ES-I3 (cell line): ENCODE data around the gene NPAT.
"Not testable (repeated sequence)": the region's sequence is repeated elsewhere in the genome, so short reads cannot be mapped to it uniquely, and the experiment has no call there.

Source experiments
- H3K36me3 ChIP-seq: 2 replicates; pipeline ENCODE4 v1.6.1; 2013; ENCODE audit warnings: mild to moderate bottlenecking, low read length, control low read depth, moderate library complexity; ENCODE audit not compliant: insufficient read depth
- H3K4me1 ChIP-seq: 2 replicates; pipeline ENCODE4 v1.6.1; 2013; ENCODE audit warnings: mild to moderate bottlenecking, control low read depth, low read length; ENCODE audit not compliant: insufficient read depth
- H3K9ac ChIP-seq: 2 replicates; pipeline ENCODE4 v1.6.1; 2013; ENCODE audit warnings: low read depth, mild to moderate bottlenecking, low read length, moderate library complexity
- H3K9me3 ChIP-seq: 2 replicates; pipeline ENCODE4 v1.6.1; 2013; ENCODE audit warnings: mild to moderate bottlenecking, low read length, moderate library complexity; ENCODE audit not compliant: control insufficient read depth, insufficient read depth

The NPAT gene

DNA sequence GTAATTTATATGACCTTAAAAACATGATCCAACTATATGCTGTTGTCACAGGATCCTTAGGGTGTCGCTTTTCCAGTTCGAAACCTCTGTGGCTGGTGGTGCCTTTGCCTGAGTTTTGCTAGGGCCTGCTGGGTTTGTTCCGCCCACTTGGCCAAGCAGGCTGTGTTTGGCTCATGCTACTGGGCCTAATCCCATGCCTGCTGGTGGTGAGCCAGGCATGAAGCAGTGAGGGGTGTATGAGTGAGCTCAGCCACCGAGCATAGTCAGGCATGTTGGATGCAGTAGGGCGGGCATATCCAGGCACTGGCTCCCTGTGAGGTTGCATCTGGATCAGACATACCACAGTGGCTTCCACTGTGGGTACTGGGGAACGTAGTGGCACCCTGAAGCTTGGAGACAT is 16.3 kb downstream of the NPAT start:
- Histone ChIP-seq H3K4me1 (no peaks in the 10 kb centered on the region), H3K36me3 (peaks cover 32% of the 10 kb centered on the region), H3K9me3 (peaks cover 21% of the 10 kb centered on the region)

DNA sequence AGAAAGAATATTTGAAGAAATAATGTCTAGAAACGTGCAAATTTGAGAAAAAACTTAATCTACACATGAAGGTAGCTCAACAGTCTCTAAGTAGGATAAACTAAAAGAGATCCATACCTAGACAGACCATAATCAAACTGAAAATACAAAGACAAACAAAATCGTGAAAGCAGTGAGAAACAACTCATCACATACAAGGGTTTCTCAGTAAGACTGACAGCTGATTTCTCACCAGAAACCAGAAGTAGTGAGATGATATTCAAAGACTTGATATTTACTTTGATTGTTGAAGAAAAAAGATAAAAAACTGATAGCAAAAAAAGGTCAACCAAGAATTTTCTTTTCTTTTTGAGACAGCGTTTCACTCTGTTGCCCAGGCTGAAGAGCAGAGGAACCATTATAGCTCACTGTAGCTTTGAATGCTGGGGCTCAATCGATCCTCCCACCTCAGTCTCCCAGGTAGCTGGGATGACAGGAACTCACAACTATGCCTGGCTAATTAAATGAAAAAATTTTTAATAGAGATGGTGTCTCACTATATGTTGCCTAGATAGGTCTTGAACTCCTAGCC is 17.4 kb downstream of the NPAT start:
- H3K9me3 ChIP-seq, result peaks cover 21% of the 10 kb centered on the region
- H3K36me3 ChIP-seq, result peaks cover 32% of the 10 kb centered on the region
- no peak overlapping the region for H3K9ac ChIP-seq
- H3K4me1 ChIP-seq, result peaks cover 10% of the 10 kb centered on the region

More for the DNA sequence above, 16.3 kb downstream of the NPAT start:
- no peak overlapping the region for H3K9ac ChIP-seq

DNA sequence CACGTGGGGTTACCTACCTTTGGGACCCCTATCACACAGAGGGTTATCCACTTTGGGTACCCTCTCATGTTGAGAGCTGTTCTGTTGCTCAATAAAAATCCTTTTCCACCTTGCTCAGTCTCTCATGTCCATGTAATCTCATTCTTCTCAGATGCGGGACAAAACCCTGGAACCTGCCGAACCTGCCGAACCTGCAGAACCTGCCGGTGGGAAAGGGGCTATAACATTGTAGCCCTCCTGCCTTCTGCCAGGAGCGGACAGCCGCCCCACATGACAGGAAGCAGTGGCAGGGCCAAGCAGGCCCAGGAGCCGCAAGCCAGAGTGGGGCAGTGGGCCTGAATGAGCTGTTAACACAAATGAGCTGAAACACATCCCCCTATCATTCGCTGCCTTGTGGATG is 18.1 kb downstream of the NPAT start:
- Histone ChIP-seq H3K9ac (no peak overlapping the region), H3K9me3 (peaks cover 21% of the 10 kb centered on the region), H3K36me3 (peaks cover 32% of the 10 kb centered on the region), H3K4me1 (peaks cover 17% of the 10 kb centered on the region)

DNA sequence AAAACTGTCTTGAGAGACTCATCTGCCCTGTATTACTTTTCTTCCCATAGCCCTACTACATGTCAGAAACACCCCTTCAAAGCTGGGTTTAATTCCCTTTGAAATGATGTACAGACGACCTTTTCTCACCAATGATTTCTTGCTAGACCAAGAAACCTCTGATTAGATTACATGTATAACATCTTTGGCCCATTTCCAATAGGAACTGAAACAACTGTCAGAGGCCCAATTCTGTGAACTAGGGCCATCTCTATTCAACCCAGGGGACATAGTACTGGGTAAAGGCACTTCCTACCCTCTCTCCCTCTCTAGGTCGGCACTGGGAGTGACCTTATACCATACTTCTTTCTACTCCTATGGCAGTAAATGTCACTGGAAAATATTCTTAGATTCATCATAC is 19.4 kb downstream of the NPAT start:
- Histone ChIP-seq H3K9me3 (peaks cover 21% of the 10 kb centered on the region), H3K36me3 (peaks cover 29% of the 10 kb centered on the region), H3K4me1 (peaks cover 18% of the 10 kb centered on the region), H3K9ac (no peak overlapping the region)

DNA sequence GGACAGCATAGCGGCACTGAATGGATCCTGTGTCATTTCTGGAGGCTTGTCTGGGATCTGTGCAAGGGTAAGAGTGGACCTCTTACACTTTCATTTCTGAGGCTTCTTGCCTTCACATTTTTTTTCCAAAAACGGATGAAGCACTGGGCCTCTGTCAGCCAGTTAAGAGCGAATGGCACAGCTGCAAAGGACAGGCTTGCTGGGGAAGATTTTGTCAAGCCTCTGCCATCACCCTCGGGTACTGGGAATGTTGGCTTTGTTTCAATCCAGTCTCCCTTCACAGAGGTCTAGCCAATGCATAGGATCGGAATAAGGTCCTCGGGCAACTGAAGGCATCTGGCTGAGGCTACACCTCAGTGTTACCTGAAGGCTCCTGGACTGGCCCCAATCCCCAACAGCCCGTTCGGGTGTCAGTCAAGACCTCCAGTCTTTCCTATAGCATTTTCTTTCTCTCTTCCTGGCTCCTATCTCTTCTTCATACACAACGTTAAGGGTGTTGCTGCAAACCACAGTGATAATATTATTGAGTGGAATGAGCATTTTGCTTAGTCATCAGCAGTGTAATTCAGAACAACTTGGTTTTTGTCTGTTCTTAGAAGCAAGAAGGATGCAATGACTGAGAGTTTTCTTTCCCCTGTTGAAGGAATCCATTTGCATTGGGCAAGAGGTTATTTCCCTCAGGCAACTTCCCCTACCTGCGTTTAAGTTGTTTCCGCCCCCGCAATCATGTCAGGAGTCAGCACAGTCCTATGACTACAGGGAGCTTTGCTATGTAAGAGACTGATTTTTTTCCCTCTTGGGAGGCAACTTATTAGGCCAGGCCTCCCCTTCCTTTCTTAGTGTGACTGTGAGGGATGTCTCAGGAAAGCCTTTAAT is 22.8 kb downstream of the NPAT start:
- Histone ChIP-seq H3K36me3 (peaks cover 8% of the 10 kb centered on the region), H3K9me3 (peaks cover 5% of the 10 kb centered on the region; the same call in 1 of the 2 replicates), H3K9ac (no peak overlapping the region), H3K4me1 (peaks cover 18% of the 10 kb centered on the region)

DNA sequence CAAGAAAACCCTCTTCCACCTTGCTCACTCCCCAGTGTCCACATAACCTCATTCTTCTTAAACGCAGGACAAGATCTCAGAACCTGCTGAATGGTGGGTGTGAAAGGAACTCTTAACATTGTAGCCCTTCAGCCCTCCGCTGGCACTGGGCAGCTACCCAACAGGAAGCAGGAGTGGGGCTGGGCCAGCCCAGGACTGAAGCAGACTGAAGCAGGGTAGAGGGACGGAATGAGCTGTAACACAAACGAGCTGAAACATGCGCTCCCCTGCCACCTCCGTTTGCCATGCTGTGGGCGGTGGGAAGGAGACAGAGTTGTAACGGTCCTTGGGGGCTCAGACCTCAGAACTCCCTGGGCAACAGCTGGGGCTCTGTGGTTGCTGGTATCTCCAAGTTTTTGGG is 23.6 kb downstream of the NPAT start:
- Histone ChIP-seq H3K9ac (no peak overlapping the region), H3K9me3 (no peaks in the 10 kb centered on the region), H3K4me1 (peaks cover 18% of the 10 kb centered on the region), H3K36me3 (peaks cover 1% of the 10 kb centered on the region; the same call in 1 of the 2 replicates)

DNA sequence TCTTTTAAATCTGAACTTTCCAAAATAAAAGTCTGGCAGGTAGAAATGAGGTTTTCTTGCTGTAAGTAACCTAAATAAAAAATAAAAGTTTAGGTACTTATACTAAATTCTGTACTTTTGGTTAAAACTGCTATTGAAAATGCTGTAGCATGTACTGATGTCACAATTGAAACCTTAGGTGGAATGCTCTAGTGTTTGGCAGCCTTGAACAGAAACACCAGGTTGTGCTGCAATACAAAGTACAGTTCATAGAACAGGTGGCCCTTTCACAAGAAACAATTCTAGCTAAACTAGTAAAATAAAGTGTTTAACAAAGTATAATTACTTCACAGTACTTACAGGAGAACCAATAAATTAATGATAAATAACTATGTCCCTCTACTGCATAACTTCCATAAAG is 25.1 kb downstream of the NPAT start:
- Histone ChIP-seq H3K36me3 (no peaks in the 10 kb centered on the region), H3K4me1 (peaks cover 18% of the 10 kb centered on the region), H3K9me3 (no peaks in the 10 kb centered on the region), H3K9ac (no peak overlapping the region)

DNA sequence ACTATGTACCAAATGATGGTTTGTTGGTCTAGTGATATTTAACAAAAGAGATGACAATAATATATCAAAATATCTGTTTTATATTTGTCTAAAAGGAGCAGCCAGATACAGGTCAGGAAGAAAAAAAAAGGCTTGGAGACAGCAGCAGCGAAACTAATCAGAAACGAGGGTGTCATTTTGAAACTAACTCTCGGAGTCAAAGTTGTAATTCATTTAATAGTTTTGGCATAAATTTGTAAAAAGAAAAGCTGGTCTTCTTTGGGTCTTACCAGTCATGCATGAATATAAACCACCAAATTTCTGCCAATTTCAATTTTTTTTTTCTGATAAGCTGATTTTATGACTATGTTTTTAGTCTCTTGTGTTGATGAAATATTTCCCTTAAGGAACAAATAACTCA is 25.5 kb downstream of the NPAT start:
- no peaks in the 10 kb centered on the region for H3K9me3 ChIP-seq
- H3K36me3 ChIP-seq, result no peaks in the 10 kb centered on the region

DNA sequence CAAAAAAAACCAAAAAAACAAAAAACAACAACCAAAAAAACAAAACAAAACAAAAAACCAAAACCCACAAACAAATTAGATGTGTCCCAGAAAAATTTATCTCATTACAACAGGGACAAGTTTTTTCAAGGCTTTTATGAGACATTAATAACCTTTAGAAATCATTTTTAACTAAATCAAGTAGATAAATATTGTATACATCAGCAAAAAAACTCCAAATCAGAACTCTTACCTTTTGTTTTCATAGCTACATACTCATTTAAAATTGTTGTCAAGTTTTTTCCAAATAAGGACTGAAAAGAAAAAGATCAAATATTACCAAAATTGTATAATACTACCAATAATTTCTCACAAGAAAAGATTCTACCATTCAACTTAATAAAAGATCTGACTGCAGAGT is 28.7 kb downstream of the NPAT start:
- H3K36me3 ChIP-seq, result no peaks in the 10 kb centered on the region
- no peak overlapping the region for H3K9ac ChIP-seq
- H3K9me3 ChIP-seq, result no peaks in the 10 kb centered on the region
- H3K4me1 ChIP-seq, result no peaks in the 10 kb centered on the region

More for the DNA sequence above, 25.5 kb downstream of the NPAT start:
- Histone ChIP-seq H3K9ac (no peak overlapping the region), H3K4me1 (peaks cover 18% of the 10 kb centered on the region)

DNA sequence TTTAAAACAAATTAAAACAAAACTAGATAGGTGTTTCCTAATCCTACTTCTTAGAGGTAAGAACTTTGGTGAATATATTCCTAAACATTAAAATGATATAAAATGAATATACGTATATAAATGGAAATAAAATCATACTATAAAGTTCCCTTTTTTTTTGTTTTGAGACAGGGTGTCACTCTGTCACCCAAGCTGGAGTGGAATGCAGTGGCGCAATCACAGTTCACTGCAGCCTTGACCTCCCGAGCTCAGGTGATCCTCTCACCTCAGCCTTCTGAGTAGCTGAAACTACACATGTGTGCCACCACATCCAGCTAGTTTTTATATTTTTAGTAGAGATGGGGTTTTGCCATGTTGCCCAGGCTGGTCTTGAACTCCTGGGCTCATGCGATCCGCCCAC is 44.9 kb downstream of the NPAT start:
- H3K9ac ChIP-seq, result no peak overlapping the region
- no peaks in the 10 kb centered on the region for H3K4me1 ChIP-seq
- peaks cover 9% of the 10 kb centered on the region for H3K36me3 ChIP-seq

DNA sequence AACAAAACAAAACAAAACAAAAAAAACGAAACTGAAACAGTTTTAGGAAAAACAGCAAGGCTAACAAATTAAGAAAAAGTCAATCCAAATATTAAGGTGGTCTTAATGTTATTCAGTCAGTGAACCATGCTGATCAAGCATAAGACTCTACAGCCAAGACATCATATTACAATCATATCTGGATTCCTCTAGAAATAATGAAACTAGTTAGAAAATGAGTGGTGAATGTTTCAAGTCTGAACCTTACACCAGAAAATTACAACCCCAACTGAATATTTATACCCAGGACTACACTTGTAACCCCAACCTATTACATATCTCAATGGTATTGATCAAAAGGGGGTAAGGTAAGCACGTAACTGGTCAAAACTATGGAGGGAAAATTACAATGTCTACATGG is 52.3 kb downstream of the NPAT start:
- Histone ChIP-seq H3K36me3 (peaks cover 4% of the 10 kb centered on the region), H3K4me1 (no peaks in the 10 kb centered on the region), H3K9ac (no peak overlapping the region), H3K9me3 (no peaks in the 10 kb centered on the region)

More for the DNA sequence above, 44.9 kb downstream of the NPAT start:
- no peaks in the 10 kb centered on the region for H3K9me3 ChIP-seq

DNA sequence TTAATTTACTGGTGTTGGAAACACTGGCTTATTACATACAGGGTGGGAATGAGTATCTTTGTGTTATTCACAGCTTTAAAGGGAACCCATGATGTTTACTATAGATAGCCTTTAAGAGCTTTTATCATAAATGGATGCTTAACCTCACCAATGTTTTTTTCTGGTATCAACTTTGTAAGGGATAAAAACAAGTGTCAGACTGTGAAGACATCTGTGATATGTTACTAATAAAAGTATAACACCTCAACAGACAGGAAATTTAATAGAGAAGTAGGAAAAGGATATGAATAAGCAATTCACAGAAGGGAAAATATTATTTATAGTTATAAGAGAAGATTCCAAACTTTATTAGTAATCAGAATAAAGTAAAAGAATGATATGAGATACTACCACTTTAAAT is 54.8 kb downstream of the NPAT start:
- Histone ChIP-seq H3K36me3 (peaks cover 1% of the 10 kb centered on the region), H3K9ac (no peak overlapping the region), H3K4me1 (no peaks in the 10 kb centered on the region), H3K9me3 (no peaks in the 10 kb centered on the region)

DNA sequence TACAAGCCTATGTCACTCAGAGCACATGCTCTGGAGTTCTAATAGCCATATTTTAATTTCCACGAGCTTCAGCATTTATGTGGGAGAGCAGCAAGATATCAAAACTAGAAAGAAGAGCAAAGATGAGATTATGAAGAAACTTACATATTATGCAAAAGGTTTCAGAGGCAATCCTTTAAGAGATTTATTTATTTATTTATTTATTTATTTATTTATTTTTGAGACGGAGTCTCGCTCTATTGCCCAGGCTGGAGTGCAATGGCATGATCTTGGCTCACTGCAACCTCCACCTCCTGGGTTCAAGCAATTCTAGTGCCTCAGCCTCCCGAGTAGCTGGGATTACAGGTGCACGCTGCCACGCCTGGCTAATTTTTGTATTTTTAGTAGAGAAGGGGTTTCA is 59.6 kb downstream of the NPAT start:
- not testable (repeated sequence) for H3K4me1 ChIP-seq, H3K9me3 ChIP-seq, H3K9ac ChIP-seq
- H3K36me3 ChIP-seq, result peaks cover 23% of the 10 kb centered on the region

DNA sequence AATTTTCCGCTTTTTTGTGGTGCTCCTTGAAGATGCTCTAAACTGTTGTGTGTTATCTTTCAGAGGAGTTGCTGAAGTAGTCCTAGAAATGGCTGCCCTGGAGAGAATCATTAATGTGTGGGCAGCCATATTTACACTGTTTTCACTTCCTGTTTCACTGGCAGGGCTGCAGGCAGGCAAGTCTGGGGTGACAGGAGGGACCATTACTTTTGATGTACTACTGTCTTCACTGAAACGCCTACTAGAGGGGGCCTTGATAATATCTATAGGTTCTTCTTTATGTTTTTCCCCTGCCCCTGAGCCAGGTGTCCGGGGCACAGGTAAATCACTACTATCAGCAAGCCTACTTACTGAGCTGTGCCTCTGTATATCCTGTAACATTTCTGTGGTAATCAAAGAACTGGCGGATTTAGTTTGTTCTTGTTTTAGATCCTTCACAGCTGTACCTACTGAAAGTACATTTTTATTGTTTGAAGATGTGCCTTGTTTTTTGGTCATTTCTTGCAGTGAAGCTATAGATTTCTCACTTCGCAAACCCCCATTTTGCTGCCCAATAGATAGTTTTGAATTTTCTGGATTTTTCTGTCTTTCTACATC is 61.4 kb downstream of the NPAT start:
- H3K9ac ChIP-seq, result no peak overlapping the region
- no peaks in the 10 kb centered on the region for H3K4me1 ChIP-seq
- no peaks in the 10 kb centered on the region for H3K9me3 ChIP-seq
- H3K36me3 ChIP-seq, result peaks cover 23% of the 10 kb centered on the region

DNA sequence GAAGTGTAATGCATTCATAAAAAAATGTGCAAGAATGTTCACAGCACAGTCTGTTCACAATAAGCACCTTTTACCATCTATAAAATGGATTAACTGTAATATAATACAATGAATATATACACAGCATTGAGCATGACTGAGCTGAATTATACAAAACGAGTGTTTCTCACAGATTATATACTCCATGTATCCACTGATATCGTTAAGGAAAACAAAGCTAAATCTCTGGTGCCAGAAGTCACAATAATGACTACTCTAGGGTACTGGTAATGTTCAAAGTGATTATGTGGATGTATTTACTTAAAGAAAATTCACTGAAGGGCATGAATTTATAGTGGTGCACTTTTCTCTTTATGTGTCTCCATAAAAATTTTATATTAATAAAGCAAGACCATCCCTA is 67.8 kb downstream of the NPAT start:
- no peaks in the 10 kb centered on the region for H3K9me3 ChIP-seq
- H3K36me3 ChIP-seq, result peaks cover 12% of the 10 kb centered on the region
- no peaks in the 10 kb centered on the region for H3K4me1 ChIP-seq
- H3K9ac ChIP-seq, result no peak overlapping the region
